ENCODE data around the gene APEH.

DNA sequence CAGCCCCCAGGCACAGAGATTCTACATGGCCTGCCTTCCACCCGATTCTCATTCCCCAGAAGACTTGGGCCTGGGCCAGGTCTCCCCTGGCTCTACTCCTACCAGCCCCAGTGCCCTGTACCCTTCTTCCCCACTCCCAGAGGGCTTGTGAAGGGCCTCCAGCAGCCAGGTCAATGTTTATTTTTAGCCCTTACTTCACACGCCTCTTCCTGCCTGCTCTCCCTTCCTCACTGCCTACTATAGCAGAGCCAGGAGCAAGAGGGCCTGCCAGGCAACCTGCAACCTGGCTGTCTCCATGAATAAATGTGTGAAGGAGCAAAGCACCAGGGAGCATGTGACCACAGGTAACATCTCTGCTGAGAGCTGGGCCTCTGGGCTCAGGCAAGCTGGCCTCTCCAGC is 26.4 kb upstream of the APEH start:
- TF ChIP-seq POLR2A (IDR thresholded peaks at IDR 0.05; ENCODE audit: borderline replicate concordance, extremely low read depth, insufficient read depth, insufficient read length): no peak
- TF ChIP-seq POLR2AphosphoS5 (IDR thresholded peaks at IDR 0.05; ENCODE audit: low read depth, low read length): no peak
- no peak for TF ChIP-seq CTCF (IDR thresholded peaks at IDR 0.05 in 2 of 3, conservative IDR thresholded peaks at IDR 0.05 in 1 of 3; ENCODE audit: borderline replicate concordance in 1 of 3, insufficient read depth in 1 of 3, low read depth in 2 of 3, low read length in 2 of 3)
- no peak for TF ChIP-seq RAD21 (IDR thresholded peaks at IDR 0.05; ENCODE audit: low read depth)
- TF ChIP-seq SP1 (IDR thresholded peaks at IDR 0.05; ENCODE audit: low read depth): no peak
- no peak for TF ChIP-seq SRF (IDR thresholded peaks at IDR 0.05; ENCODE audit: low read depth)
- no peak for TF ChIP-seq JUND (IDR thresholded peaks at IDR 0.05)
- TF ChIP-seq, protein P1, sequence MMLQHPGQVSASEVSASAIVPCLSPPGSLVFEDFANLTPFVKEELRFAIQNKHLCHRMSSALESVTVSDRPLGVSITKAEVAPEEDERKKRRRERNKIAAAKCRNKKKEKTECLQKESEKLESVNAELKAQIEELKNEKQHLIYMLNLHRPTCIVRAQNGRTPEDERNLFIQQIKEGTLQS (IDR thresholded peaks at IDR 0.05): no peak

Measured in HCT116 (cell line).